Measurements from ENCODE around the gene WBP11. TPM values are rescaled to one million over a fixed set of nuclear protein-coding genes. Genes with fewer than 3 reads are reported as not detected.

The WBP11 gene
- total RNA-seq, 1 donor from 2014 or later: 49.3 TPM

GRCh38 chr12:14776236-14776961 is 26.9 kb downstream of the WBP11 start:
- H3K4me1 ChIP-seq: peaks cover 16% of the 10 kb centered on the region
- no peak for ATAC-seq
- no peaks in the 10 kb centered on the region for H3K36me3 ChIP-seq
- intact Hi-C loops (cut with DNase I): no loop called here
- peak overlapping the region; percentile 97 for H3K27ac ChIP-seq
- TF ChIP-seq CTCF (IDR thresholded peaks at IDR 0.05): peak; percentile 19
- no peaks in the 10 kb centered on the region for H3K27me3 ChIP-seq
- DNase-seq: no peak
- no peaks in the 10 kb centered on the region for H3K9me3 ChIP-seq
- H3K4me3 ChIP-seq: peak overlapping the region; percentile 78

GRCh38 chr12:14775636-14775980 is 27.7 kb downstream of the WBP11 start:
- H3K4me3 ChIP-seq: peak overlapping the region; percentile 78
- DNase-seq (no peak), ATAC-seq (no peak)
- peaks cover 19% of the 10 kb centered on the region for H3K4me1 ChIP-seq
- H3K27ac ChIP-seq: peak overlapping the region; percentile 97
- no peaks in the 10 kb centered on the region for H3K27me3 ChIP-seq
- no peaks in the 10 kb centered on the region for H3K9me3 ChIP-seq
- intact Hi-C loops (cut with DNase I): no loop called here
- no peaks in the 10 kb centered on the region for H3K36me3 ChIP-seq
- no peak for TF ChIP-seq CTCF (IDR thresholded peaks at IDR 0.05)

- H3K4me1 ChIP-seq: peaks cover 19% of the 10 kb centered on the region
- H3K4me3 ChIP-seq: peak overlapping the region; percentile 78
- TF ChIP-seq CTCF (IDR thresholded peaks at IDR 0.05): no peak
- ATAC-seq: peak; percentile 44
- H3K27ac ChIP-seq: peak overlapping the region; percentile 97
- no peaks in the 10 kb centered on the region for H3K9me3 ChIP-seq
- H3K27me3 ChIP-seq: no peaks in the 10 kb centered on the region
- intact Hi-C loops (cut with DNase I): no loop called here
- no peaks in the 10 kb centered on the region for H3K36me3 ChIP-seq
- peak; percentile 81 for DNase-seq
These were observed 28.2 kb downstream of the WBP11 start for GRCh38 chr12:14774906-14775635.

- intact Hi-C loops (cut with DNase I): no loop called here
- peak overlapping the region; percentile 78 for H3K4me3 ChIP-seq
- H3K27ac ChIP-seq: peak overlapping the region; percentile 97
- peak; percentile 87 for ATAC-seq
- no peaks in the 10 kb centered on the region for H3K9me3 ChIP-seq
- peaks cover 19% of the 10 kb centered on the region for H3K4me1 ChIP-seq
- DNase-seq: peak; percentile 97
- H3K27me3 ChIP-seq: no peaks in the 10 kb centered on the region
- TF ChIP-seq CTCF (IDR thresholded peaks at IDR 0.05): no peak
- H3K36me3 ChIP-seq: no peaks in the 10 kb centered on the region
These were observed 29.0 kb downstream of the WBP11 start for GRCh38 chr12:14774074-14774905.

- intact Hi-C loops (cut with DNase I): no loop called here
These were observed 29.6 kb downstream of the WBP11 start for GRCh38 chr12:14773685-14774073.

More at GRCh38 chr12:14773685-14774073, 29.6 kb downstream of the WBP11 start:
- peaks cover 19% of the 10 kb centered on the region for H3K4me1 ChIP-seq
- TF ChIP-seq CTCF (IDR thresholded peaks at IDR 0.05): no peak
- H3K27me3 ChIP-seq: no peaks in the 10 kb centered on the region
- H3K27ac ChIP-seq: peak overlapping the region; percentile 97
- no peaks in the 10 kb centered on the region for H3K9me3 ChIP-seq
- peak overlapping the region; percentile 78 for H3K4me3 ChIP-seq
- ATAC-seq (no peak), DNase-seq (no peak)
- H3K36me3 ChIP-seq: no peaks in the 10 kb centered on the region

Data from upper lobe of right lung (tissue), 1 donor.